ENCODE results near the gene DAW1. TPM values are rescaled to one million over a fixed set of nuclear protein-coding genes. Genes with fewer than 3 reads are reported as not detected.
"Not testable (repeated sequence)": the region's sequence is repeated elsewhere in the genome, so short reads cannot be mapped to it uniquely, and the experiment has no call there.

Gene DAW1
- total RNA-seq, 1 donor from 2014 or later, result not detected

DNA sequence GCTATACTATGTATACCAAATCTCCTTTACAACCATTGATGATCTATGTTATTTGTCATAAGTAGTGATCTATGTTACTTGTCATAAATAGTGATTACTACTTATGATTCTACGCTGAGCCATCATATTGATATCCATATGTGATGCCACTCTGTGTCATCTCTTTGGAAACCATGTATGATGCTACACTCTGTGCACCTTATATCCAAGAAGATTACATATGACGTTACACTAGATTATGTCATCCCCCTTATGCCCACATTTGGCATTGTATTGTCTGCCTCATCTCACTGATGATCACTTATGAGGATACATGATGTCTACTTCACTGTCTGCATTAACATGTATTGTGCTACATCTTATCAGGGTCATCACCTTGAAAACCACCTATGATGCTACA, 42.9 kb downstream of the DAW1 start:
- DNase-seq, result no peak

DNA sequence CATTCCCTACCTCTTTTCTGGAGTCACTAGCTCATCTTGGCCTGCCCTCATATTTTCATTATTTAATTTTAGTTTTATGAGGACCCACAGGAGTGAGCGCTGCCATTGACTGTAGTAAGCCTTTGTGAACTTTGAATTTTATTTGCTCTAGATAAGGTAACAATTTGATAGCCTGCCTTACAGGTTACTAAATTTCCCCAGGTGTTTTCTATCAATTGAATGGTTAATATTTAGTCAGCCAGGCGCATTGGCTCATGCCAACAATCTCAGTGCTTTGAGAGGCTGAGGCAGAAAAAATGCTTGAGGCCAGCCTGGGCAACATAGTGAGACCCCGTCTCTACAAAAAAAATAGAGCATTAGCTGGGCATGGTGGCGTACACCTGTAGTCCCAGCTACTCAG, 50.2 kb downstream of the DAW1 start:
- no peak for DNase-seq

DNA sequence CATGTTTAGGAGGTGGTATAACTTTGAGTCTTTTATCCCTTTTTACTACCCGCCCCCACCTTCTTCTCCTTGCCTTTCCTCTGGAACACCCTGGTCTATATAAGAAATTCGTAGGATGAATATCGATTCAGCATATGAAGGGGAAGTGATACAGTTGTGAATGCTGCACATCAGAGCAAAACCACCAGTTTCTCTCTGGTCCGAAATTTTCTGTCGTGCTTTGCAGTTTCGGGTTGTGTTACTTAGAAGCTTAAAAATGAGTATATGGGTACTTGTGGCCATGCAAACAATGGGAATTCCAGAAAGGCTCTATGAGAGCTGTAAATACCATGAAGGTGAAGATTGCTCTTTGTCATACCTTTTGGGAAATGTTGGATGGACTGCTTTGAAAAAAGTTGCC, 60.6 kb downstream of the DAW1 start:
- DNase-seq, result no peak

DNA sequence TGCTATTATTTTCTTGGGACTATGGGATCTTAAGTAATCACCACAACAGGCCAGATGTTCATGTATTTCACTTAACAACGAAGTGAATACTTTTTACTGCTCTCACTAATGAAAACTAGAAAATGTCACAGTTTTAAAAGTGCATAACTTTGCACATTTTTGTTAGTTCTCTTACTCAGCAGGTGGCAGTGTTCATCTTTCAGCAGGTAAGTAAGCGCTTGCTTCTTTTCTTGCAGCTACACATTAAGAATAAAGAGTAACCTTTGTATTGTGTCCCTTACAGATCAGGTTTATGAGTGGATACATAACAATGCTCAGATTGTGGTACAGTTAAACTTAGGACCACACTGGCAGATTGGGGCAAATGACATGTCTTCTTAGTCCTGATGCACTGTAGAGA, 61.0 kb downstream of the DAW1 start:
- DNase-seq, result no peak

DNA sequence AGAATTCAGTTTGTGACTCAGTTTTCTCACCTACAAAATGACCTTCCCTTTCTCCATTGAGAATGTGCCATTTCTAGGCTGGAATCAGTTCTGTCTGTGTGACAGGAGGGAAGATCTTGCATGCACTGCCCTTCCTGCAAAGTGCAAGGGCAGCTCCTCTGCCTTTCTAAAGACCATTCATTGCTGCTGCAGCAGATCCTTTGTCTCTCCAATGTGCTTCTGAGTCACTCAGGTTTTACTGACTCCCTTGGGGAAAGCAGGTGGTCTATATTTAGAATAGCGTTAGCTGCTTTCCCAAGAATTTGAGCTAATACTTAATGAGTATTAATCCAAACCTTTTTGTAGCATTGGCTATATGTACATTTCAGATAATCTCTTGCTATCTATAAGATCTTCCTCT, 62.5 kb downstream of the DAW1 start:
- DNase-seq, result no peak

DNA sequence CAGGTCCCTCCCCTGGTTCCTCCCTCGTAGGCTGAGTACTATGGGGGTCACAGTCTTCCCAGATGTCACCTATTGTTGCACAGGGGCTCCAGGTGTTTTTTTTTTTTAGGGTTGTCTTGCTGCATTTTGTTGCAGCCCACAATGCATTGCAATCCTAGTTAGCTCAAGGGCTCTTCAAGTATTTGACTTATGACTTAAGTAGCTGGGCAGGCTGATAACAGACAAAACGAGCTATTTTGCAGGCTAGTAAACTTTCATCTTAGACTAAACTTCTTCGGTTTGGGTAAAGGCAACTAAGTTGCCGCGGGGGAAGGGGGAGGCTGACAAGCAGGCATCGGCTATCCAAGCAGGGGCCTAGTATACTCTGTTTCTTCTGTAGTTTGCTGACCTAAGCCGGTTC, 64.8 kb downstream of the DAW1 start:
- not testable (repeated sequence) for DNase-seq

DNA sequence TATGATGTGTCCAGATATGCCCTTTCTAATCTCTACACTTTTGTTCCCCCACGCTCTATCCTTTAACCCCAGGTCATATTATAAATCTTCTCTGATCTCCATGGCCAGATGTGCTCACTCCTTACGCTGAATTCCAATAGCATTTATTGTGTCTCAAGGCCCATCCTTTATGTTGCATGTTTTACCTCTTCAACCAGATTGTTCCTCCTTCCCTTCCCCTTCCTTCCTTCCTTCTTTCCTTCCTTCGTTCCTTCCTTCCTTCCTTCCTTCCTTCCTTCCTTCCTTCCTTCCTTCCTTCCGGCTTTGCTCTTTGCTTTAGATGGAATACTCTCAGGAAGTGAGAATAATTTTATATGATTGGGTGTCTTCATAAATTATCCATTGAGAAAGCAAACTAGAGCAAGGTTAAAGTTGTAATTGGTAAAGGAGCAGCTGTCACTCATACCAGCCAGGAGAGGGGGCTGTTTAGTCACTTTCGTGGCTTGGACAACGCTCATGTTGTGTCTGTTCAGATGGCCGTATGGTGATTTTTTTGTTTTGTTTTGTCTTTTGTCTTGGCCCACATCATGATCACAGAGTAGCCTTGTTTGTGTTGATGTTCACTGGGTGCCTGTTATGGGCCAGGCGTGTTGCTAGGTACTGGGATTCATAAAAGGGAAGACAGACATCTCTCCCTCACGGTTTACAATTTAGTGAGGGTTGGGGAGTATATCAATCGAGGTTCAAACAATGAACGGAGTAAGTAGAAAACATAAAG, 68.0 kb downstream of the DAW1 start:
- peak; percentile 50 for DNase-seq

DNA sequence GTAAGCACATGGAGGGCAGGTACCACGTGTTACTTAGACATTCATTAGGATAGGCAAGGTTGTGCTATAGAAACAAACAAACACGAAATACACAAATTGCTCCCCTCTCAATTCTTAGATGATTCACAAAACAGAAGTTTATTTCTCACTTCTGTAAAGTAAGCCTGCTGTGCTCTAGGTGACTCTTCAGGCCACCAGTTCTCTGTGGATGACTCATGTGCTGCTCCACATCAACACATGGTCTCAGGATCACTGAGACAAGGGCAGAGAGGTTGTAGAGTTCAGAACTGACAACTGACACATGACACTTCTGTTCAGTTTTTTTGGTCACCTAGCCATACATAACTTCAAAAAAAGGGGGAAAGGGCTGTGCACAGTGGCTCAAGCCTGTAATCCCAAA, 70.6 kb downstream of the DAW1 start:
- DNase-seq, result no peak

DNA sequence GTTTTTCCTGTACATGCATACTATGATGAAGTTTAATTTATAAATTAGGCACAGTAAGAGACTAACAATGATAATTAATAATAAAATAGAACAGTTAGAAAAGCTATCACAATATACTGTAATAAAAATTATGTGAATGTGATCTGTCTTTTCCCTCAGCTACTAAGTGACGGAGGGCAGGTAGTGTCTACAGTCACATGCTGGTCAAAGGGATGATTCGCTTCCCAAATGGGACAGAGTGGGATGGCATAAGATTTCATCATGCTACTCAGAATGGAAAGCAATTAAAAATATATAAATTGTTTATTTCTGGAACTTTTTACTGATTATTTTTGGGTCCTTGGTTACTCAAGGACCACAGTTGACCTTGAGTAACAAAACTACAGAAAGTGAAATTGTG, 71.5 kb downstream of the DAW1 start:
- DNase-seq, result no peak

DNA sequence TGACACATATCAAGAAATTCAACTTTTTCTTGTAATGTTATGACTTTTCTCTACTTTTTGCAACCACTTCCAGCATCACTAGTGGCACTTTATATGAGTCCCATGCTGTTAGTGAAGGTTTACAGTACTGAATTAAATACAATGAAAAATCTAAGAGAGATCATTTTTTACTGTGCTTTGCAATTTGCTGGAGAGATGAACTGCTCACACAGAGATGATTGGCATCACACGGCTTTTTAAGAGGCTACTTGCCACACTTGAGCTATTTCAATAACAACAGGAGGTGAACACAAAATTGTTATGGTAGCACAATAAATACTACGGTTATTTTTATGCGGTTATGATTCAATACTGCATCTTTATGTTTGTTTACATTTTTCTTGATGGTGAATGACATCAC, 88.9 kb downstream of the DAW1 start:
- DNase-seq, result no peak

DNA sequence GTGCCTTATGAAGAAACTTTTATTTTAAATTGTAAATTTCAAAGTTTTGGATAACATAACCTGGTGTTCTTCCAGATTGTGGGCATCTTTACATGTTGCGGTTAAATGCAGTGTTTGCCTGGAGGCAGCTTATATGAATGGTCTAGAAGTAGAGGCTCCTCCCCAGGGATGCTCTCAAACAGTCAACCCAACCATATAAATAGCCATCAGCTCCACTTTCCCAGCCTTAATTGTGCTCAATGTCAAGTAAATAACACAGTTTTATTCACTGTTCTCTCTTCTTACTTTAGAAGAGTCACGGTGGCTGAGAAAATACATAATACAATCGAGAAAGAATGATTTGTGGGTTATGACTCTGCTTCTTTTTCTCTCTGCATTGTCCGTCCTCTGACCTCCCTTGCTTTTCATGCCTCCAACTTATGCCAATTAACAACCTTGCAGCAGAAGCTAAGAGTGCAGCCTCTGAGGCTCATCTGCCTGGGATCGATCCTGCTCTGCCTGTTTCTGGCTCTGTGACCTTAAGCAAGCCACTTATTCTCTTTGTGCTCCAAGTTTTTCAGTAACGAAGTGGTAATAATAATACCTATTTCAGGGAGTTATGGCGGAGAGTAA, 100.3 kb downstream of the DAW1 start:
- DNase-seq, result no peak

DNA sequence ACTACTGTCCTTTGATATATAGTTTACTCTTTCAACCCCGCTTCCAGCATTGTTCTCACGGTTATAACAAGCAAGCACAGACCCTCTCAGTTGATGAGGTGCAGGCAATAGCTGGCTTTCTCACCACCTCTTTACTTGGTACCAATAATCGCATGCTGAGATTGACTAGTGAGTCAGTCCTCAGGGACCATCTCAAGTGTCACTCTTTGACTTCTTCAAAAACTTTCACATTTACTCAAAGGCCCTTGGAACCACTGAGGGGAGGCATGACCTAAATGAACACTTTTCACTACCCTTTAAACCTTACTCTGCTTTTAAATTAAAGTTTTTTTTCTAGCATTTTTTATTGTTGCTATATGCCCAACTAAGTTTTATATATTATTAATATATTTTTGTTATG, 101.8 kb downstream of the DAW1 start:
- DNase-seq, result no peak

Small RNAs within 50 kb of the gene (small RNA-seq; reads per million reads assigned to genes)
- not detected for gene RF00402 (ENCODE audit: low replicate concordance)

Other genes starting within 250 kb of the DAW1 start
- gene SCYGR5, start 204.8 kb upstream of the DAW1 start, total RNA-seq, result not detected
- 5.3 TPM for gene SLC19A3, start 153.6 kb upstream of the DAW1 start, total RNA-seq
- not detected for gene SCYGR6, start 146.9 kb upstream of the DAW1 start, total RNA-seq
- not detected for gene SCYGR7, start 143.3 kb upstream of the DAW1 start, total RNA-seq
- gene SCYGR8, start 125.7 kb upstream of the DAW1 start, total RNA-seq, result not detected
- gene CCL20, start 57.8 kb upstream of the DAW1 start, total RNA-seq, result not detected

Data from tongue (tissue), 3 donors.